Pancreas (tissue), 10 donors: ENCODE data around the gene CABLES1. TPM values are rescaled to one million over a fixed set of nuclear protein-coding genes. Genes with fewer than 3 reads are reported as not detected.

Source experiments
- ATAC-seq, 4 donors: fragments of 200-7000 bp; cut with Tn5 transposase; one replicate each; pipeline versions ENCODE4 v1.8.0 to v1.9.1; 2020; ENCODE audit warnings: mild to moderate bottlenecking in 4 of 4, moderate library complexity in 4 of 4
- DNase-seq, 6 donors: peaks; one replicate each; pipeline ENCODE4 v3.0.0-alpha.2; 2020
- FAIRE-seq: peaks from 2 replicates; lab custom pipeline; 2012; peaks lifted over from hg19 to GRCh38; lab: Jason Lieb, UNC
- H3K27ac ChIP-seq, 4 donors: fragments of 200-600 bp; sonication (generic); 1 replicate in 3 of 4; 2 replicates in 1 of 4; pipeline versions ENCODE4 v1.5.0 to v1.8.0; 2020
- H3K27me3 ChIP-seq, 4 donors: fragments of 200-600 bp; one replicate each; pipeline ENCODE4 v1.8.0; 2021
- H3K36me3 ChIP-seq, 3 donors: fragments of 200-600 bp; sonication (generic) in 1 of 3; one replicate each; pipeline versions ENCODE4 v1.5.0 to v1.8.0; 2020 to 2021
- H3K4me1 ChIP-seq, 3 donors: fragments of 200-600 bp; one replicate each; pipeline ENCODE4 v1.8.0; 2021
- H3K4me3 ChIP-seq, 4 donors: fragments of 200-600 bp; sonication (generic) in 2 of 4; one replicate each; pipeline versions ENCODE4 v1.5.0 to v1.8.0; 2020 to 2021
- H3K9me3 ChIP-seq, 4 donors: fragments of 200-600 bp; one replicate each; pipeline ENCODE4 v1.8.0; 2021
- CTCF ChIP-seq, 4 donors: fragments of 200-600 bp; sonication (generic) in 3 of 4; IDR thresholded peaks; one replicate each; pipeline versions ENCODE4 v1.5.0 to v1.8.0; 2021; ENCODE audit warnings: antibody characterized with exemption in 4 of 4
- WGBS, 2 donors: extraction: QIAGEN DNeasy Blood & Tissue Kit; methylation state at CpG; one replicate each; pipeline ENCODE4 v1.1.7; 2013; 5-methylcytosine and 5-hydroxymethylcytosine counted together
- intact Hi-C, 3 donors: fragments of 100-400 bp; cut with DNase I; formaldehyde crosslinking; loops; one replicate each; pipeline versions ENCODE4 v1.11.1 to v1.14.2; 2022
- polyA plus RNA-seq, 2 donors: library from polyadenylated mRNA; stranded (reverse); fragments of 200-250 nt; gene quantifications; one replicate each; pipeline ENCODE4 v1.2.3, GENCODE V29; 2013
- total RNA-seq, 6 donors: library from RNA; stranded (reverse); fragmentation: NEBNext Ultra II Directional in 4 of 6; extraction: Animal tissue kit (Norgen Biotek cat#: 25700) in 4 of 6; gene quantifications; one replicate each; pipeline versions ENCODE4 v1.2.1 to v1.2.4, GENCODE V29; 2021 to 2023
- donor health status: healthy with polysubstance abuse.
- donor health status: DM: no; HTN: no; CAD: no; lungs with moderate emphysema.
- donor health status: DM: no; HTN: no; CAD: no.
- donor health status: control.
- donor health status: control.
- donor health status: Bipolar disorder and iron deficiency.
- donor health status: DM: yes; HTN: yes; CAD: no.
- donor health status: DM: no; HTN: no; CAD: no.
- donor health status: DM: no; HTN: no; CAD: no.
- donor health status: DM: yes; HTN: yes; CAD: no.

CABLES1 gene
- total and polyA plus RNA-seq, 8 donors: 2.0 to 5.7 (median 3.2) TPM

- 86 to 94% methylated on average over 8 of the region's 8 CpGs for WGBS, 2 donors
- no peaks in the 10 kb centered on the region for H3K36me3 ChIP-seq
- no peak overlapping the region for H3K27ac ChIP-seq
- FAIRE-seq: no peak
- no peak overlapping the region for H3K4me3 ChIP-seq
- intact Hi-C loops: no loop called here
- TF ChIP-seq CTCF (IDR thresholded peaks at IDR 0.05): no peak
- H3K9me3 ChIP-seq: no peaks in the 10 kb centered on the region
- ATAC-seq: no peak
- H3K4me1 ChIP-seq: no peaks in the 10 kb centered on the region
- no peak for DNase-seq
- H3K27me3 ChIP-seq: no peaks in the 10 kb centered on the region
Measured at GRCh38 chr18:23220355-23220754, 85.1 kb downstream of the CABLES1 start.

- no peak for TF ChIP-seq CTCF (IDR thresholded peaks at IDR 0.05)
- H3K36me3 ChIP-seq: no peaks in the 10 kb centered on the region
- no peaks in the 10 kb centered on the region for H3K9me3 ChIP-seq
- FAIRE-seq: no peak
- H3K27ac ChIP-seq: no peak overlapping the region
- intact Hi-C loops: no loop called here
- DNase-seq: no peak
- 90 to 91% methylated on average over 4 of the region's 4 CpGs for WGBS, 2 donors
- no peak for ATAC-seq
- H3K27me3 ChIP-seq: no peaks in the 10 kb centered on the region
- H3K4me3 ChIP-seq: no peak overlapping the region
- H3K4me1 ChIP-seq: peaks cover 0 to 10% (median 0%) of the 10 kb centered on the region in 3 donors
Measured at GRCh38 chr18:23223641-23224040, 88.4 kb downstream of the CABLES1 start.

GRCh38 chr18:23225503-23225902, 90.2 kb downstream of the CABLES1 start:
- Histone ChIP-seq H3K4me3 (no peak overlapping the region), H3K27me3 (no peaks in the 10 kb centered on the region), H3K36me3 (no peaks in the 10 kb centered on the region), H3K4me1 (peaks cover 0 to 10% (median 0%) of the 10 kb centered on the region in 3 donors), H3K27ac (no peak overlapping the region), H3K9me3 (no peaks in the 10 kb centered on the region)
- DNase-seq (no peak), FAIRE-seq (no peak), ATAC-seq (peak in 3 of 4 donors; percentile 28 to 35 (median 32))
- intact Hi-C loops: no loop called here
- WGBS, 2 donors: 88 to 91% methylated on average over 2 of the region's 2 CpGs
- TF ChIP-seq CTCF (IDR thresholded peaks at IDR 0.05): no peak

- peak in 1 of 4 donors; percentile 5 for ATAC-seq
Measured at GRCh38 chr18:23226391-23226790, 91.1 kb downstream of the CABLES1 start.

More at GRCh38 chr18:23226391-23226790, 91.1 kb downstream of the CABLES1 start:
- FAIRE-seq: no peak
- Histone ChIP-seq H3K27ac (peak overlapping the region in 1 of 4 donors; percentile 22), H3K9me3 (no peaks in the 10 kb centered on the region), H3K4me3 (no peak overlapping the region), H3K4me1 (peaks cover 0 to 10% (median 0%) of the 10 kb centered on the region in 3 donors), H3K27me3 (no peaks in the 10 kb centered on the region), H3K36me3 (no peaks in the 10 kb centered on the region)
- WGBS, 2 donors: 82 to 89% methylated on average over 3 of the region's 3 CpGs
- no peak for DNase-seq
- TF ChIP-seq CTCF (IDR thresholded peaks at IDR 0.05): no peak
- intact Hi-C loops: no loop called here
